ENCODE measurements around the gene FGD5.
"Not testable (repeated sequence)": the region's sequence is repeated elsewhere in the genome, so short reads cannot be mapped to it uniquely, and the experiment has no call there.

The FGD5 gene

GRCh38 chr3:14879211-14879874 lies 60.6 kb downstream of the FGD5 start:
- DNase-seq: peak; percentile 7

GRCh38 chr3:14880447-14881106 lies 61.8 kb downstream of the FGD5 start:
- DNase-seq: no peak

GRCh38 chr3:14883226-14883625 lies 64.5 kb downstream of the FGD5 start:
- no peak for DNase-seq

DNA sequence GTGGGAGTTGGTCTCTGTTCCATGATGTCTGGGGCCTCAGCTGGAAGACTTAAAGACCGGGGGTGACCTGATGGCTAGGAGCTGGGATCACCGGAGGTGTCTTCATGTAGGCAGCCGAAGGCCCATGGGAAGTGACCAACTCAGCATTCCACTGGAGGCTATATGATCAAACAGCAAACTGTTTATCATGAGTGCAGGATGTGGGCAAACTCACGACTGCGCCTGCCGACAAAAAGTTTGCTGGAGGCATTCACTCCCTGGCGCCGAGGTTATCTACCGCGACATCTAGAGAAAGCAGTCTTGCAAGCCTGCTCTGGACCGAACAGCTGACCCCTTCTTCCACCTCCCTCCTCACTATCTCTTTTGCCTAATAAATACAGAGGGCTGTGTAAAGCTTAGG lies 65.9 kb downstream of the FGD5 start:
- DNase-seq: no peak

DNA sequence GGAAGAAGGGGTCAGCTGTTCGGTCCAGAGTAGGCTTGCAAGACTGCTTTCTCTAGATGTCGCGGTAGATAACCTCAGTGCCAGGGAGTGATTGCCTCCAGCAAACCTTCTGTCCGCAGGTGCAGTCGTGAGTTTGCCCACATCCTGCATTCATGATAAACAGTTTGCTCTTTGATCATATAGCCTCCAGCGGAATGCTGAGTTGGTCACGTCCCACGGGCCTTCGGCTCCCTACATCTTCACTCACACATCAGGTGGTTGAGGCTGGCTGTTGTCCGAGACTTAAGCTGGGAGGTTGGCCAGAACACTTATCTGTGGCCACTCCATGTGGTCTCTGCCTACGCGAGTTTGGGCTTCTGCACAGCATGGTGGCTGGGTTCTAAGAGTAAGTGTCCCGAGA lies 66.5 kb downstream of the FGD5 start:
- DNase-seq: no peak

DNA sequence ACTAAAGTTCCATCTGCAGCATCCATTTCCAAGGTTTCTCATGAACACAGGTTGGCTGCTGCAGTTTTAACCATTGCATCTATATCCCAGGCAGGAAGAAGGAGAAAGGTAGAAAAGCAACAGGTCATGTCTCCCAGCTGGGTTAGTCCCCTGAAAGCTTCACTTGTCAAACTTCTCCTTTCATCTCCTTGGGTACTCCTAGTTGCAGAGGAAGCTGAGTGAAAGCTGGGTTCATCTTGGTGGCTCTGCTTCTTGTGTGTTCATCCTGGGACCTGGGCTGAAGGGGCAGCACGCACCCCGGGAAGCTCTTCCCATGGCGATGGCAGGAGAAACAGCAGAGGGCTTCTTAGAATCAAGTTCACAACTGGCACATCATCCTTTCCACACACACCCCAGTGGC lies 67.3 kb downstream of the FGD5 start:
- no peak for DNase-seq

DNA sequence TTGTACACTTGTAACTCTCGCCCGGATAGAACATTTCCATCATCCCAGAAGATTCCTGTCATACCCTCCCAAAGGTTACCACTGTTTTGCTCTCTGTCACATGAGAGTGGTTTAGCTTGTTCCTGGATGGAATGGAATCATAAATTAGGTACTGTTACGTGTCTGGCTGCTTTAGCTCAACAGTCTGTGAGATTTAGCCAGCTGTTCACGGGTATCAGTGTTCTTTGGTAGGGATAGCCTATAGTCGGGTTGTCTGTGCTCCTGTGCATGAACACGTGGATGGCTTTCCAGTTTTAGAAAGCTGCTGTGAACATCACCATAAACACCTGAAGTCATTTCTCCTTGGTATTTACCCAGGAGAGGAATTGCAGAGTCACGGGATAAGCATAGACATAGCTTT lies 70.4 kb downstream of the FGD5 start:
- DNase-seq: no peak

DNA sequence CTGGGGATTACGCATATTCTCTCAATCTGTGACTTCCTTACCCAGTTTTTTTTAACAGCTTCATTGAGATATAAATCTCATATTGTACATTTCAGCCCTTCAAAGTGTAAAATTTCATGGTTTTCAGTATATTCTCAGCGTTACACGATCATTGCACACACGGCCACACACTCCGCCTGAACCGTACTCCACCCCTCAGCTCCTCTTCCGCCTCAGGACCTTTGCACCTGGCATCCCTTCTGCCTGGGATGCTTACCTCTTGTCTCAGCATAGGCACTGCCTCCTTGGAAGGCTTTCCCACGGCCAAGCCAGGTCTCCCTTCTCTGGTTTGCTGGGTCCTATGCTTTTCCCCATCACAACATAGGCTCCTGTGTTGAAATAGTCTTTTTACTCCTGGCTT lies 71.2 kb downstream of the FGD5 start:
- DNase-seq: no peak

- DNase-seq: no peak
Measured at GRCh38 chr3:14890476-14890875, 71.7 kb downstream of the FGD5 start.

GRCh38 chr3:14891135-14892132 lies 72.7 kb downstream of the FGD5 start:
- no peak for DNase-seq

DNA sequence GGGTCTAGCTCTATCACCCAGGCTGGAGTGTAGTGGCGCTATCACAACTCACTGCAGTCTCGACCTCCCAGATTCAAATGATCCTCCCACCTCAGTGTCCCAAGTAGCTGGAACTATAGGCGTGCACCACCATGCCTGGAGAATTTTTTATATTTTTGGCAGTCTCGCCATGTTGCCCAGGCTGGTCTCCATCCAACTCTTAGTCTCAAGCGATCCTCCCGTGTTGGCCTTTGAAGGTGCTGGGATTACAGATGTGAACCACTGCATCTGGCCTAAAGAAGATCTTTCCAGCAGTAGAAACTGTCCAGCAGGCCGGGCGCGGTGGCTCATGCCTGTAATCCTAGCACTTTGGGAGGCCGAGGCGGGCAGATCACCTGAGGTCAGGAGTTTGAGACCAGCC lies 73.5 kb downstream of the FGD5 start:
- no peak for DNase-seq

DNA sequence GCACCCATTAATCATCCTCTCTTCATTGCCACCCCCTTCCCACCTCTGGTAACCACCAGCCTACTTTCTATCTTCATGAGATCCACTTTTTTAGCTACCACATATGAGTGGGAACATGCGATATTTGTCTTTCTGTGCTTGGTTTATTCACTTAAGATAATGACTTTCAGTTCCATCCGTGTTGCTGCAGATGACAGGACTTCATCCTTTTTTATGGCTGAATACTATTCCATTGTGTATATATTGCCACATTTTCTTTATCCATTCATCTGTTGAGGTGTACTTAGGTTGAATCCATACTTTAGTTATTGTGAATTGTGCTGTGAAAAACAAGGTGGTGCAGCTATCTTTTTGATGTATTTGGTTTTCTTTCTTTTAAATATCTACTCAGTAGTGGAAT lies 75.3 kb downstream of the FGD5 start:
- DNase-seq: no peak

GRCh38 chr3:14897266-14897665 lies 78.5 kb downstream of the FGD5 start:
- DNase-seq: no peak

GRCh38 chr3:14898929-14899328 lies 80.2 kb downstream of the FGD5 start:
- DNase-seq: no peak

DNA sequence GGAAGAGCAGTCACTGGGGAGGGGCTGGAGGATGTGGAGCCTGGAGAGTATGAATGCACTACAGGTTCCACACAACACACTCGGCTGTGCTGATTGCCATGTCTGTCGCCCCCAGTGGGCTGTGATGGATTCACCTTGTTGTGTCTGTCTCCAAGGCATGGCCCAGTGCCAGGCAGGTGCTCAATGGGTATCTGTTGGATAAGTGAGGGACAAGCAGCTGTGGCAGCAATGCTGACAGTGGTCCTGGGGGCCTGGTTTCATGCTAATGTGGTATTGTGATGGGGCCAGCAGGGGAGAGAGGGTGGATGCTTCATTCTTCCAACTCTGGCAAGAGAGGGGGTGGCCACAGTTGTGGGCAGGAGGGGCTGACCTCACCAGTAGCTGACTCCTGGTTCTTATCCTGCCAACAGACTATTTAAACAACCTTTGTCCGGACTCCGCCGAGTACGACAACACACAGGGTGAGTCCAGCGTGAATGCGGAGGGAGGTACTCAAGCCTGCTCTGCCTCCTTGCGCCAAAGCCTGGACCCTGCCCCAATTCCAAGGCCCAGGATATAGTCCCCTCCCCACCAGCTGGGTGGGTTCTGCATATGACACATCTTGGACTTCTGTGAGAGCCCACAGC lies 81.3 kb downstream of the FGD5 start:
- no peak for DNase-seq

DNA sequence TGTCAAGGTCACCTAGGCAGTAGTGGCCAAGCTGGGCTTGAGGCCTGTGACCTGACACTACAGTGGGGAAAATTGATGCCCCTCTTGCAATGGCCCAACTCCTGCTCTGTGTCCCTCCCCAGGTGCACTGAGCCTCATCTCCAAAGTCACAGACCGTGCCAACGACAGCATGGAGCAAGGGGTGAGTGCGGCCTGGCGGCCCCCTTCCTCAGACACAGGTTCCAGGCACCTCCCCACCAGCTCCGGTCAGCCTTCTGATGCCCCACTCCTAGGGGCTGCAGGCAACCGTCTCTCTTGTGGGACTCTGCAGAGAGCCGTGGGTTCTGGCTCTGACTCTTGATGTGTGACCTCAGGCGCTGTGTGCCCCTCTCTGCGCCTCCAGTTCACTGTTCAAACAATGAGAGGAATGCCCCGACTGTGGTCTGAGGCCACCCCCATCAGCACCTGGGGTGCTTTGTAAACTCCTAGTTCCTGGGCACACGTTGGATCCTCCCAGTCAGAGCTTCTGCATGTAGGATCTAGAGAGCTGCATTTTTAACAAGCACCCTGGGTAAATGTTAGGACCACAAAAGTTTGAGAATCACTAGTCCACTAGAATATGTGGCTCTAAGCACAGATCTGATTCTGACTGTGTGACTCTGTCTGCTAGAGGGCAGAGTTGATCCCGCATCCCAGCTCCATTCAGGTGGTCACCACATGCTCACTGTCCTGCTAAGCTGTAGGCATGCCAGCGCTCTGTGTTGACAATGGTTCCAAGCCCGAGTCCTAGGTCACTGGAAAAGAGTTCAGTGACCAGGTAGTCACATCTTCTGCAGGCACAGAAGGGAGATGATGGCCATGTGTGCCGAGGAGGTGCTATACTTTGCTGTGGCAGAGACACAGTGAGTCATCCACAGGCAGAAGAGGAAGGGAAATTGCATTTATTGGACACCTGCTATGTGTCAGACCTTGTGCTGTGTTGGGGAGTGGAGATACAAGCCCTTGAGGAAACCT lies 82.4 kb downstream of the FGD5 start:
- no peak for DNase-seq

DNA sequence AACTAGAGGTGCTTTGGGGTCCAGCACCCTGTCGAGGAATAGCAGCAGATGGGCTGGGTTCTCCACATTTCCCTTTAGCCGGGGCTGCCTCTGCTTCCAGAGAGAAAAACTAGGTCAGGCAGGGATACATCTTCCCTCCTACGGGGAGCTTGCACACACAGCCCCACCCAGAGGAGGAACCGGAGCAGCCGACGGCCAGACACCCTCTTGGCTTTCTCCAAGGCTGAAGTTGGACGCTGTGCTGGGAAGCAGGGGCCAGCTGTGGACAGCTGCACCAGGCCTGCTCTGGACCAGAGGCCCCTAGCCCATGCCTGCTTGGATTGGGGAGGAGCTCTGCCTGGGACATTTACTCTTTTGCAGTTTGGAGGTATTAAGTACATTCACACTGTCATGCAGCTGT lies 84.0 kb downstream of the FGD5 start:
- no peak for DNase-seq

DNA sequence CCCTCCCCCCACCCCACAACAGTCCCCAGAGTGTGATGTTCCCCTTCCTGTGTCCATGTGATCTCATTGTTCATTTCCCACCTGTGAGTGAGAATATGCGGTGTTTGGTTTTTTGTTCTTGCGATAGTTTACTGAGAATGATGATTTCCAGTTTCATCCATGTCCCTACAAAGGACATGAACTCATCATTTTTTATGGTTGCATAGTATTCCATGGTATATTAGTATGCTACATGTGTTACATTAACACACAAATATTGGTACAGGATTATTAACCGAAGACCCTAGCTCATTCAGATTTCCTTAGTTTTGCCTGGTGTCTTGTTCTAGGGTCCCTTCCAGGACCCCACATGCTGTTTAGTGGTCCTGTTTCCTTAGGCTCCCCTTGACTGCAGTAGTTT lies 84.7 kb downstream of the FGD5 start:
- DNase-seq: not testable (repeated sequence)

GRCh38 chr3:14905055-14905657 lies 86.4 kb downstream of the FGD5 start:
- DNase-seq: no peak

GRCh38 chr3:14906355-14906971 lies 87.7 kb downstream of the FGD5 start:
- no peak for DNase-seq

Measured in fibroblast of skin of right quadriceps (primary cell).